GM21526 (cell line): ENCODE results near the gene GAB1.

Source experiments
- ATAC-seq: cut with Tn5 transposase; IDR thresholded peaks from one replicate; pipeline ENCODE4 v1.9.1; 2021; ENCODE audit warnings: moderate library complexity; ENCODE audit not compliant: unreplicated experiment, low FRiP score

Gene GAB1

GRCh38 chr4:143383005-143383574 is 46.4 kb downstream of the GAB1 start:
- ATAC-seq: no peak

- no peak for ATAC-seq
Observed at GRCh38 chr4:143384381-143384994, 47.8 kb downstream of the GAB1 start.

GRCh38 chr4:143386812-143387211 is 50.1 kb downstream of the GAB1 start:
- no peak for ATAC-seq

GRCh38 chr4:143389579-143390195 is 53.0 kb downstream of the GAB1 start:
- ATAC-seq: no peak

- ATAC-seq: no peak
Observed at GRCh38 chr4:143390764-143391163, 54.1 kb downstream of the GAB1 start.

GRCh38 chr4:143391261-143391660 is 54.6 kb downstream of the GAB1 start:
- ATAC-seq: no peak

GRCh38 chr4:143391895-143392294 is 55.2 kb downstream of the GAB1 start:
- ATAC-seq: no peak

- no peak for ATAC-seq
Observed at GRCh38 chr4:143393195-143393594, 56.5 kb downstream of the GAB1 start.

- ATAC-seq: no peak
Observed at GRCh38 chr4:143394739-143395453, 58.2 kb downstream of the GAB1 start.

- no peak for ATAC-seq
Observed at GRCh38 chr4:143396695-143397094, 60.0 kb downstream of the GAB1 start.

GRCh38 chr4:143397335-143397734 is 60.7 kb downstream of the GAB1 start:
- no peak for ATAC-seq

GRCh38 chr4:143397887-143398286 is 61.2 kb downstream of the GAB1 start:
- no peak for ATAC-seq

- peak; percentile 72 for ATAC-seq
Observed at GRCh38 chr4:143399113-143399949, 62.7 kb downstream of the GAB1 start.

GRCh38 chr4:143400082-143400481 is 63.4 kb downstream of the GAB1 start:
- no peak for ATAC-seq

- ATAC-seq: no peak
Observed at GRCh38 chr4:143402776-143403552, 66.3 kb downstream of the GAB1 start.

GRCh38 chr4:143403553-143403820 is 66.8 kb downstream of the GAB1 start:
- ATAC-seq: no peak

GRCh38 chr4:143404555-143404954 is 67.9 kb downstream of the GAB1 start:
- peak; percentile 96 for ATAC-seq

- no peak for ATAC-seq
Observed at GRCh38 chr4:143405075-143405730, 68.5 kb downstream of the GAB1 start.

- no peak for ATAC-seq
Observed at GRCh38 chr4:143406523-143406922, 69.8 kb downstream of the GAB1 start.

- no peak for ATAC-seq
Observed at GRCh38 chr4:143407474-143407873, 70.8 kb downstream of the GAB1 start.
